H4 (cell line): ENCODE measurements around the gene CAPN15. TPM values are rescaled to one million over a fixed set of nuclear protein-coding genes. Genes with fewer than 3 reads are reported as not detected.
"Not testable (repeated sequence)": the region's sequence is repeated elsewhere in the genome, so short reads cannot be mapped to it uniquely, and the experiment has no call there.

Experiments
- DNase-seq: peaks from one replicate; pipeline ENCODE4 v3.0.0-alpha.2; 2015; ENCODE audit warnings: low spot score
- total RNA-seq: library from RNA; depleted of rRNA; stranded (reverse); fragments of >200 nt; shearing (Covaris generic); gene quantifications from 2 replicates; pipeline ENCODE4 v1.2.3, GENCODE V29; 2014; rRNA removed

The CAPN15 gene
- 4.4 and 8.3 TPM in 2 replicates for total RNA-seq

DNA sequence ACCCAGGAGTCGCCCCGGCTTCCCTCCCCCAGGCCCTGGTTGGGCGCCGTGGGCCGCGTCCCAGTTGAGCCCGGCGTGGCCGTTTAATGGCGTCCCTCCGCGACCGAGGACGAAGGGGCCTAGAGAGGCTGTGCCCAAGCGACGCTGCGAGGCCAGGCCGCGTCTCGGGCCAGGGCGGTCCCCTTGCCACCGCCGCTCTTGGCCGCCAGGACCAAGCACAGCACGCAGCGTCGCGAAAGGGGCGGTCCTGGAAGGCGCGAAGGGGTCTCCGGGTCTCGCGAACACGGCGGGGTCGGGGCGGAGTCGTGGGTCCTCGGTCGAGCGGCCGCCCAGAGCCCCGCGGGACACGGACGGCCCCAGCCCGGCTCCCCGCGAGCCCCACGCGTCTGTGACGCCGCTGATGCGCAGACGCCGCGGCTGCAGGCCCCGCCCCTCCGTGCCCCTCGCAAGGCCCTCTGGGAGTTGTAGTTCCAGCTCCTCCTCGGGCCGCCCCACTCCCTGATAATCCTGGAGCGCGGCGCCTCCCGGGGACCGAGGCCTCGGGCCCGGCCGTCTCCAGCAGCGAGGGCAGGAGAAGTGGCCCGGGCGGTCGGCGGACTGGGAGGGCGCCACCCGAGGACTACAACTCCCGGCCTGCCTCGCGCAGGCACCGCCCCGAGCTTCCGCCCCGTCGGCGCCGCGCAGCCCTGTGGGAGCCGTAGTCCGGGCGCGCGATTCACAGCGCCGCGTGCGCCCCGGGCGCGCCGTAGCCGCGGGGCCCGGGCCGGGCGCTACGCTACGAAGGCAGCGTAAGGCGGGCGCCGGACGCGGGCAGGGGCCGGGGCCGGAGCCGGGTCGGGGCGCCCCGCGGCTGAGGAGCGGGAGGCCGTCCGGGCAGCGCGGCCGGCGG lies at the start of gene CAPN15:
Gene CAPN15 (plus strand): TSS at position 698 of the 889 bp plus-strand sequence. CDS start 19,127 bp downstream, outside the sequence.
- peak; percentile 63 for DNase-seq

- not testable (repeated sequence) for DNase-seq
These were observed 49.2 kb upstream of the CAPN15 start for GRCh38 chr16:478287-478686.

GRCh38 chr16:482468-483185 lies 44.9 kb upstream of the CAPN15 start:
- no peak for DNase-seq

DNA sequence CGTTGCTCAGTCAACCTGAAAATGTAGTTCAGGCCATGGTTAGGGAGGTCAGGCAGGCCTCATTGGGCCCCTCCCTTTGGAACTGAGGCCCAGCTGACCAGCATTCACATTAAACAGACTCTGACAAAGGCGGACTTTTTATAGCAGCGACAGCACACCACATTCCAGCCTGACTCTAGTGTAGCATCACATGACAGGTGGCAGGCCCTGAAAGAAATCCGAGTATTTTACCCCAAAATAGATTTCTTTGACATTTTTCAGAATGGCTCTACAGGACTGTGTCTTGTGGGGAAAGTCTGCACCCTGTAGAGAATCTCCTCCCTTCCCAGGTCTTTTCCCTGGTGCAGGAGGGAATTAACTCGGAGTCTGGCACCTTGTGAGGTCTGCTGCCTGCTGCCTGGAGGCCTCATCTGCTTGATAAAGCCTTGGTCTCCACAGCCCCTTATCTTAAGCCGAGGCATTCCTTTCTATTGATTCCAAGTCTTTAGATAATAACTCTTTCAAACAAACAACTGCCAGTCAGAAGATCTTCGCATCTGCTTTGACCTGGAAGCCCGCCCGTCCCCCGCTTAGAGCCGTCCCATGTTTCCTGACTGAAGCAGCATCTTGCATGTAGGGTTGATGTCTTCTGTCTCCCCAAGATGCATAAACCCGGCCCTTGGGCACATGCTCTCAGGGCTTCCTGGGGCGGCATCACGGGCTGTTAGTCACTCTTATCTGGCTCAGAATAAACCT lies 44.0 kb upstream of the CAPN15 start:
- no peak for DNase-seq

DNA sequence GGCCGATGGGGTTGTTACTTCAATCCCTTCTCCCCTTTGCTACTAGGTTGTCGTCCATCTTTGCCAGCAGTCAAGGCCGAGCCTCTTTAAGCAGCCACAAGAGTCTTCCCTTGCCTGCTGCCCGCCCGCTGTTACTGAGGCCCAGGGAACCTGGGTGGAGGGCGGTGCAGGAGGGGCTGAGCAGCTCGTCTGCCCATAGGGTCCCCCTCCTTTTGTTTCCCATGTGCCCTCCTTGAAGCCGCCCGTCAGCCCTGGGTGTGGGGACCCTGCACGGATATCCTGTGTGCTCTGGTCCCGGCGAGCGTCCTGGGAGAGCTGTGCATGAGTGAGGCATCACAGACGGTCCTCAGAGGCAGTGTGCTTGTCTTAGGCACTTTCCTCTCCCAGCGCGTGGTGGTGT lies 37.9 kb upstream of the CAPN15 start:
- DNase-seq, result no peak

DNA sequence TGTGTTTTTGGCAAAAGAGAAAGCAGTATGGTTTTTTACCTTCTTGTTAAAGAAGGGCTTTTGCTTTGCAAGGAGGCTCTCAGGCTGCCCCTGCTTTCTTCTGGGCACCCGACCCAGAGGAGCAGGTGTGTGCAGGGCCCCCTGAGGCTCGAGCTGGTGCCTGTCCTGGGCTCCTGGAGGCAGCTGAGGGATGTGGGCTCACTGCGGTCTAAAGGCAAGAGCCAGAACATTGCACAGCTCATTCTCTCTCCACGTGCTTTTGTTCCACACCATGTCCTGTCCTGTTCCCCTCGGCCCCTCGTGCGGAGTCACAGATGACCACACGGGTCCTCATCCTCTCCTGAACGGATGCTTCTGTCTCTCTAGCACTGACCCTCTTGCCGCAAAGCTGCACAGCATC lies 36.7 kb upstream of the CAPN15 start:
- no peak for DNase-seq

- DNase-seq, result no peak
These were observed 36.1 kb upstream of the CAPN15 start for GRCh38 chr16:491220-491919.

- DNase-seq, result no peak
These were observed 35.2 kb upstream of the CAPN15 start for GRCh38 chr16:492211-492875.

GRCh38 chr16:494676-495075 lies 32.8 kb upstream of the CAPN15 start:
- DNase-seq, result not testable (repeated sequence)

- no peak for DNase-seq
These were observed 32.3 kb upstream of the CAPN15 start for GRCh38 chr16:495127-495748.

DNA sequence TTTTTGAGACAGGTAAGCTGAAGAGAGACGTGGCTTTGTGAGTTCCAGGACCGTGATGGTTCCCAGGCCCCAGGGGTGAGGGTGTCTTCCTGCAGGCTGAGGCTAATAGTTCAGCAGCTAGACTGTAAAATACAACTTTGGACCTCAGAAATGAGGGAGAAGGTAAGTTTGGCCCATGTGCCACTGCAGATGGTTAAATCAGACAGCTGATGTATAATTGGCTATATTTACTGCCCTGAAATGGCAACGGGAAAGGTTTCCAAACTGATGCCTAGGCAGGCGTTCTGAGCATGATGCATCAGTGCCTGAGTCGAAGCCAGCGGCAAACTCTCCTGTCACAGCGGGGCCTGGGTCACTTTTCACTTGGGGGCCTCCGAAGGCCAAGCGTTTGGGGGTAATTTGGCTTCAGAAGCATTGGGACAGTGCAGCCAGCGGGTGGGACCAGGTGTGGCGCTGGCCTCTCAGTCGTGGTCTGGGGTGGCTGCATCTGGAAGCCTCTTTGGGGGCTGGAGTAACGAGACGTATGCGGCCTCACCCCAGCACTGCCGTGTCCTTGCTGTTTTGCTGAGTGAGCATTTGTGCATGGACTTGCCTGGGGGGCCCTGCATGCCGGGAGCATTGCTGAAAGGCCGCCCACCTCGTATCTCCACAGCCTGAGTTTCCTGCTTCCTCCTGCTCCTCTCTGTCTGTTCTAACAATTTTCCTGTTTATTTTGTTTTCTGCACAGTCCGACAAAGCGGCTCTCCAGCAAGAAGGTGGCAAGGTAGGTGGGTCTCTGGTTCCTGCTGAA lies 31.2 kb upstream of the CAPN15 start:
- DNase-seq, result no peak

DNA sequence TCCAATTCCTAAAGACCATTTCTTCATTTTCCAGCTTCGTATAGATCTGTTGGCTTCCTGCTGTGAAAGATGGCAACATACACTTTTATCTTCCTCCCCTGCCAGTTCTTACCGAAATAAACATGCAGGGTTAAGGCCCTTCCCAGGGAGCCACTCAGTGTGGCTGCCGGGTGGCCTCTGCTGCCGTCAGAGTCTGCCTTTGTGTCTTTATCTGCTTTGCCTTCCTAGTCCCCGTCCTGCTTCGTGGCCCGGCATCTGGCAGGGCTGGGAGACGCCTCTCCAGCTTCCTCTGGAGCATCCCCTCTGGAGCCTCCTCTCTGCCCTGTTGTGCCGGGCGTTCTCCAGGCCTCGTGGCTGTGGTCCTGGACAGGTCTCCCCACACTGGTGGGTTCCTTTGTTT lies 30.3 kb upstream of the CAPN15 start:
- DNase-seq, result no peak

DNA sequence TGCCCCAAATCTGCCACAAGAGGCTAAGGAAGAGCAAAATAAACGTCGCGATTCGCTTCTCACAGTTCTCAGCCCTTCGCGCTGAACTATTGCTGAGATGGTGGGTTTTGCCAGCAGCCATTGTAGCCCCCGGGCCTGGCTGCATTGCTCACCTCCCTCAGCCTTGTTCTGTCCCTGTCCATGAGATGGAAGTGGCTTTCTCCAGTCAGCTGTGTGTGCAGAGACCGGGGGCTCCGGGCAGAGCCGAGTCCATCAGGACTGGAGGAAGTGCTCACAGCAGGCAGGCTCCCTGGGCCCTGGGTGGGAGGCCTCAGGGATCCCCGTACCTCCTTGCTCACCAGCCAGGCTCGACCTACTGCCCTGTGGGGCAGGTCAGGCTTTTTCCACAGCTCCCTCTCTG lies 27.6 kb upstream of the CAPN15 start:
- no peak for DNase-seq

DNA sequence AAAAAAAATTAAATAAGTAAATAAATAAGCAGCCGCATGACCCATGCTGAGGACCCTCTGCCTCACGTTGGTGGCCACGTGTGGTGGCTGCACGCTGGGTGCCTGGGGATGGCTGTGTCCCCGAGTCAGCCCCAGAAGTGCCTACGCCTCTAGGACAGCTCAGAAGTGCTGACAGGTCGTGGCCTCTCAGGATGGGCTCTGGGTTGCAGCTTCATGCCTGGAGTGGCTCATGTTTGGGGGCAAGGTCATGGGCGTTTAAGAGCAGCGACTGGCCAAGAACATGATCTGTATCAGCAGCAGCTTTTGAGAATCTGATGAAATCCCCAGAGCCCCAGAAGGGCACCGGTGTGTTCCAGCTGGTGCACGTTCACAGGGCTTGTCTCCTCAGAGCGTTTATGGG lies 26.8 kb upstream of the CAPN15 start:
- DNase-seq, result no peak

- DNase-seq, result no peak
These were observed 25.2 kb upstream of the CAPN15 start for GRCh38 chr16:502179-502943.

- no peak for DNase-seq
These were observed 24.1 kb upstream of the CAPN15 start for GRCh38 chr16:503150-504071.

DNA sequence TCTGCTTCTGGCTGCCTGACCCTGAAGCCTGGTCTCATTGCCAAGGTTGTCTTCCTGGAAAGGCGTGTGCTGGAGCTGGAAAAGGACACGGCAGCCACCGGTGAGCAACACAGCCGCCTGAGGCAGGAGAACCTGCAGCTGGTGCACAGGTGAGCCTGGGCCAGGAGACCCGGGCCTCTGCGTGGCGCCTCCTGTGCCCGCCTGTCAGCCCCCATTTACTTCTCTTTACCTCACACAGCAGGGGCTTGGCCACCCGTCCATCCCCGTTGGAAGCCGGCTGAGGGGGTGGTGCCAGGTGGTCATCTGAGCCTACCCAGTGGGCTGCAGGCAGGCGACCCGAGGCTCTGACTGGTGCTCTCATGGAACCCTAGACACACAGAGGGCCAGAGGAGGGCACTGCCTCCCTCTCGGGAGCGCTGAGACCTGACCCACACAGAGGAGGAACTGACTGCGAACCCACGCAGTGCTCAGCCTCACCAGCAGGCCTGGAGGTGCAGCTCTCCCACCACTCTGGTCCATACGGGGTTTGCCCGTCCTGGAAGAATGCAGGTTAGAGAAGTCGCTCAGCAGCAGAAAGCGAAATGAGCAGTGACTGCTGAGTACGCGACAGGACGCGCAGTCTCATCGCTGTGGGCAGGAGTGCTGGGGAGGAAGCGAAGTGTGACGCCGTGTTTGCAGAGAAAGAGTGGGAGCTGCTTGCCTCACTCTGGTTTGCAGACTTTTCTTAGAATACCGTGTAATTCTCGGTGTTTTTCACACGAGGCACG lies 21.9 kb upstream of the CAPN15 start:
- no peak for DNase-seq
